AG20443 (cell line): ENCODE results near the gene KRTAP5-2.
A peak's percentile ranks its signal among the peaks of the same experiment; 100 is the strongest.
"Not testable (repeated sequence)": the region's sequence is repeated elsewhere in the genome, so short reads cannot be mapped to it uniquely, and the experiment has no call there.

Experiments
- DNase-seq: peaks from one replicate; pipeline ENCODE4 v3.0.0; 2012; ENCODE audit warnings: low spot score, mixed read lengths

KRTAP5-2 gene

DNA sequence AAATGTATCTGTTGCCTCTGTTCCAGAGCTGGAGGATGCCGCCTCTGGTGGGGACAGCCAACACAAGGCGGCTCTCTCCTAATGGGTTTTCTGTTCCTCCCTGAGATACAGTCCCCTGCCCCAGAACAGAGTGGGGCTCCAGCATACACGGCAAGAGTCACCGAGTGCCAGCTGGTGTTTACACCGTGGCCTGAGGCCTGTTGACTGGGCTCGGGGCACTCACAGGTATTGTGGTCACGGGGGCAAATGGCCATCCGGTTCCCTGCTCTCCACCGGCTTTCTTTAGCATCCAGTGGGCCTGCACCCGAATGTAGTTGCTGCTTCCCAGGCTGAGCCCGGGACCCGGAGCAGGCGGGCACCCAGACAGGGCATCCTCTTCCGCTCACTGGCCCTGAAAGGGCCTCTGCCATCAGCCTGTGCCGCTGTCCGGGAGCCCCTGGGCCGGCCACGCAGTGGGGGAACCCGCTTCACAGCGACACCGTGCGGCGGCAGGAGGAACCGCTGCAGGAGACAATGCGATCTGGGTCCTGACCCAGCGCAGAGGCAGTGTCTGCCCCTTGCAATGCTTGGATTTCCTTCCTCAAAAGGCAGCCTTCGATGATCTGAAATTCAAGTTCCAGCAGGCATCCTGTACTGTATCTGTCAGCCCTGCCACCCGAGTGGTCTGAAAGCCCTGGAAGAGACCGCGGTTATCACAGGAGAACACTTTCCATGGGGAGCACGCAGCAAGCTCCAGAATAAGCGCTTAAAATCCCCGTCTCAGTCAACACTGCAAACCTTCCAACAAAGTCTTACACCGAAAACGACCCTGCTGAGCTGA is 30.6 kb upstream of the KRTAP5-2 start:
- peak; percentile 91 for DNase-seq

DNA sequence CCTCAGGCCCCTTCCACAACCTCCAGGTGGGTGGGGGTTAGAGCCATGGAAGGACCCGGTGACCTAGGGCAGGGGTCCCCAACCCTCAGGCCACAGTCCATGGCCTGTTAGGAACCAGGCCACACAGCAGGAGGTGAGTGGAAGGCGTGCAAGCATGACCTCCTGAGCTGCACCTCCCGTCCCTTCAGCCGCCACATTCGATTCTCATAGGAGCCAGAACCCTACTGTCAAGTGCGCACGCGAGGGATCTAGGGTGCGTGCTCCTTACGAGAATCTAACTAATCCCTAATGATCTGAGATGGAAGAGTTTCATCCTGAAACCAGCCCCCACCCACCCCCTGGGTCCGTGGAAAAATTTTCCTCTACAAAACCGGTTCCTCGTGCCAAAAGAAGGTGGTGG is 27.4 kb upstream of the KRTAP5-2 start:
- DNase-seq: no peak

DNA sequence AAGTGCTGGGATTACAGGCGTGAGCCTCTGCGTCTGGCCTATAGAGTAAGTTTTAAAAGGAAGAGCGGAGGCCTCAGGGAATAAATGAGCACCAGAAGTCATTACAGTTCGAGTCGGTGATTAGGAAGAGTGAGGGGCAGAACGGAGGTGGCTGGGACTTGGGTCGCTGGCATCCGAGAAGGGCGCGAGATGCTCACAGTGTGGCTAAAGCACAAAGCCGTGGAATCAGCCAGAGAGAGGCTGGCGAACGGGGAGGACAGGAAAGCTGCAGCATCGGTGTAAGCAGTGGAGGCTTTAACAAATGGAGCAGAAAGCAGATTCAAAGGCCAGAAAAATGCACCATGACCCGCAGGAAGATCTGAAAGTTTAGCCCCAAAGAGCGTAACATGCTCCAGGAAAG is 26.5 kb upstream of the KRTAP5-2 start:
- DNase-seq: no peak

DNA sequence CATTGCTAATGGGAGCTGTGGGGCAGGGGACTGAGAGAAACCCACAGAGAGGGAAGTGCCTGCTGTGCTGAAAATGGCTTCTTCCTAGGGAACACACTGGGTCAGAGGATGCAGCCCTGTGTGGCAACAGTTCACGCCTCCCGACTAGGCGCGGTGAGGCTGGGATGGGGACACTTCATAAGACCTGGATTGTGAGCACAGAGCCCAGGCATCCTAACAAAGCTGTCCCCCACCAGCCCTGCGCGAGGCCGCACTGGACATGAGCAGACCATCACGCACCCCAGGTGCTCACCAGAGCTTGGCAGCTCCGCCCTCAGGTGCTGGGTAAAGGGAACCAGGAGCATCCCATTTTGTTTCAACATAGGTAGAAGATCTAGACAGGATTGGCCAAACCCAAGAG is 25.6 kb upstream of the KRTAP5-2 start:
- DNase-seq: no peak

DNA sequence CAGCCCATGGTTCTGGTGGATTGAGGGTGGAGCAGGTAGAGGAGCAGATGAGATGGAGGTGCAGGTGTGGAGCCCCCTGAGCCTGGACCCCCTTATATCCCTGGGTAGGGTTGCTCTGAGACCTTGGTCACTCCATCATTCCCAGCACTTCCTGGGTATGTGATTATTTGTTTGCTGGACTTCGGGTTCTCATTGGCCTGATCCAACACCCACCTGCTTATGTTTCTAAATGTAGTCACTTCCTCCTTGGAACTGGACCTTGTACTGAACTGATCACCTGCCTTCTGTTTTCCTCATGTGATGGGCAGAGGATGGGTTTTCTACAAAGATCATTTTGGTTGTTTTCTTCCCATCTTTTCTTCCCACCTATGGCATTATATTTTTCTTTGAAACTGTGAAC is 24.0 kb upstream of the KRTAP5-2 start, which contains the start of gene KRTAP5-4:
Gene KRTAP5-4 (minus strand): TSS at position 53 of the 400 bp plus-strand sequence. CDS start 45 bp downstream, at position 8.
- no peak for DNase-seq

DNA sequence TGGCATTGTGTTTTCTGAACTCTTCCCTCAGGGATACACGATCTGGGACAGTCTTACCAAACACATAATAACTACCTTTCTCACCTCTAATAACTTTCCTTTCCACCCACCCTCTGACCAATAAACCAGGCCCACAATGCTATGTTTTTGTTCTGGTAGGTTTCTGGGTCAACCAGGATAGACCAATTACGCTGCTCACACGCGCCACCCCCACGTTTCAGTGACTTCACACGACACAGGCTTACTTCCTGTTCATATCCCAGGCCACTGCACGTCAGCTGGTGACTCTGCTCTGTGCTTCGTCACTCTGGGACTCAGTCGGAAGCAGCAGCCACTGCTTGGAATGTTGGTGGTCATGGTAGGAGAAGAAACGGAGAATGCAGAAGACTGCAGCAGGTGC is 21.4 kb upstream of the KRTAP5-2 start:
- DNase-seq: no peak

DNA sequence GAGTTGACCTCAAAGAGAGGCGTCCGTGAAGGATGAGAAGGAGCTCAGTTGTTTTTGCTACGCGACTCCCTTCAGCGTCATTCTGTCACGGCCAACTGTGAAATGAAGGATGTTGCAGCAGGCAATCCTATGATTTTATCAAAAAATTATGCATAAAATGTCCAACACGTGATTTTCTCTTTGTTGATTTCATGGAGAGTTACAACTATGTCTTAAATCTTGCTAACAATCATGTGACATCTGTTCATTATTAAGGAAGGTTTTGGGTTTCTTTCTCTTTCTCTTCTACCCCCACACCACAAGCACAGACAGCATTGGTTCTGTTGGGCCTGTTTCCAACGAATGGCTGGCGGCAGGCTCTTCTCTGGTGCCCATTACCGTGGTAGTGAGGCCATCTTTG is 20.1 kb upstream of the KRTAP5-2 start:
- no peak for DNase-seq

DNA sequence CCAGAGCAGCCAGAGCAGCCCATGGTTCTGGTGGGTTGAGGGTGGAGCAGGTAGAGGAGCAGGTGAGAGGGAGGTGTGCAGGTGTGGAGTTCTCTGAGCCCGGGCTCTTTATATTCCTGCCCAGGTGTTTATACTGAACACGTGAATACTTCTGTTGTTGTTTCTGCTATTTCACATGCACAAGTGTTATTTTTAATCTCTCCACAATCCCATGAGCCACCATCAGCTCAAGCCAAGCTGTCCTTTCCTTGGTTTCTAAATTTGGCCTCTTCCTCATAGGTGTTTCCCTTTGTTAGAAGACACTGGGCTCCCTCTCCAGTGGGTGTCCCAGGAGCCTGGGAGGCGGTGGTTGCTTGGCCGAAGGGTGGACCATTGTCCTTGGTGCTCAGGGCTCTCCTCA is 10.3 kb upstream of the KRTAP5-2 start, which contains the start of gene KRTAP5-3:
Gene KRTAP5-3 (minus strand): TSS at position 101 of the 400 bp plus-strand sequence. CDS start 78 bp downstream, at position 23.
- DNase-seq: no peak

DNA sequence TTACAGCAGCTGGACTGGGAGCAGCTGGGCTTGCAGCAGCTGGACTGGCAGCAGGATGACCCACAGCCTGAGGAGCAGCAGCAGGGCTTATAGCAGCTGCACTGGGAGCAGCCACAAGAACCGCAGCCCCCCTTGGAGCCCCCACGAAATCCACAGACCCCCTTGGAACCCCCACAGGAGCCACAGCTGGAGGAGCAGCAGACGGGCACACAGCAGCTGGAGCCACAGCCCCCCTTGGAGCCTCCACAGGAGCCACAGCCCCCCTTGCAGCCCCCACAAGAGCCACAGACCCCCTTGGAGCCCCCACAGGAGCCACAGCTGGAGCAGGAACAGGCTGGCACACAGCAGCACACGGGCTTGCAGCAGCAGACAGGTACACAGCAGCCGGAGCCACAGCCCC is 9.8 kb upstream of the KRTAP5-2 start:
- DNase-seq: not testable (repeated sequence)

DNA sequence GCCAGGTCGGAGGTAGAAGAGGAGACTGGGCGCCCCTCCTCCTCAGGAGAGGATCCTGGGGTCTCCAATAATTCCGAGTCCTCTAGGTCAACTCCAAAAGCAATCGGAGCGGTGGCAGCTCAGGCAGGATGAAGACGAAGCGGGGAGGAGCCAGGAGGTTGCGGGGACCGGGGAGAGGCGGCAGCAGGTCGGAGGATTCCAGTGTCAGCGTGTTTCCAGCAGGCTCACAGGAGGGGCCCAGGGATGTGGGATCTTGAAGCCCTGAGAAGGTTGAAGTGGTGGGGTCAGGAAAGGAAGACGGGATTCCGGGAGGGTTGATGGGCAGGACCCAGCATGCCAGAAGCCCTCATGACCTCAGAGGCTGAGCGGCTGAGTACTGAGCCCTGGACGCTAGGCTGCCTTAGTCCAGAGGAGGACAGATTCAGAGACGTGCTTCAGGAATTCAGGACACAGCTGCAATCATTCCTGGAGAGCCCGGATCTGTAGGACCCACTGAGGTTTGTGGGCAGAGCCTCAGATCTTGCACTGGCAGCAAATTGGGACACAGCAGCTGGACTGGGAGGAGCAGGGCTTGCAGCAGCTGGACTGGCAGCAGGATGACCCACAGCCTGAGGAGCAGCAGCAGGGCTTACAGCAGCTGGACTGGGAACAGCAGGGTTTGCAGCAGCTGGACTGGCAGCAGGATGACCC is 9.2 kb upstream of the KRTAP5-2 start:
- not testable (repeated sequence) for DNase-seq

DNA sequence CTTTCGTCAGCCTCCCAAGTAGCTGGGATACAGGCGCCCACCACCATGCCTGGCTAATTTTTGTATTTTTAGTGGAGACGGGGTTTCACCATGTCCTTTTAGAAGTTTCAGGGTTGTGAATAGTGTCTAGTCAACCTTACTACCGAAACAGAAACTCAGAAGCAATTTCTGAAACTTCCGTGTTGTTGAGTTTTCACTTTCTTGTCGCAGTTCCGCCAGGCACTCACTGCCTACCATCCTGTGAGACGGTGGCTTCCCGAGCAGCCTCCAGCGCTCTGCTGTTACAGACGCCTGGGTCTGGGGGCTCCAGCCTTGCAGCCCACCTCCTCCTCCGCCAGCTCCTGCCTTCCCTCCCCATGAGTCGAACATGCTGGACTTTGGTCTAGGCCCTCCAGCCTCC is 7.8 kb upstream of the KRTAP5-2 start:
- not testable (repeated sequence) for DNase-seq

DNA sequence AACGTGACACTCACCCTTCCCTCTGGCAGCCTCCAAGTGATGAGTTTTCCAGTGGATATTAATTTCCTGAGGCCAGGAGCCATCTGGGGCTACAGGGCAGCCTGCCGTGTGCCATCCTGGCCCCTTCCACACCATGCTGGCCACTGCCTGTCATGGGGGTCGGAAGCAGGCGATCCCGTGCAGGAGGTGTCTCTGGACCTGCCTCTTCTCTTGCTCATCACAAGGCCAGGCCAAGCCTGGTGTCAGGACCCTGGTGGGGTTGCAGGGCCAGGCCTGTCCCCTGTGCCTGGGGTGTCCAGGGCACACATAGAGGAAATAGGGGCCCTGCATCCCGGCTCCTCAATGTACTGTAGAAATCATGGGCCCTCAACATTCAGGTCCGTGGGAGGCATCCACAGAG is 6.6 kb upstream of the KRTAP5-2 start:
- DNase-seq: no peak

DNA sequence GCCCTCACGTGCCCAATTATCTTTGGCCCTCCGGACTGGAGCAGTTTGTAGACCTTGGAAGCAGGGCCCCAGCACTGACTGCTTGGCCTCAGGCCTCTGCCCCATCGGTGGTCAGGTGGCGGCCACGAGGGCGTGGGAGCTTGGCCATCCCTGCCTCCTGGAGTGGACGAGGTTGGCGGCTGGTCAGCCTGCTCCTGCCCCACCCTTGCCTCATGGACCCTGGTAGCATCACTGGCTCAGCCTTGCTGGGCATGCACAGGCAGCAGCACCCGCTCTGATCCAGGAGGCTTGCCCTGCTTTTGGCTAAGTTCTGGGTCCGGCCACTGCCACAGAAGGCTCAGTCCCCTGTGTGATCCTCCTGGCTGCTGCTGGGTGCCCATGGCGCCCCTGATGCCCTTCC is 6.1 kb upstream of the KRTAP5-2 start:
- DNase-seq: no peak

DNA sequence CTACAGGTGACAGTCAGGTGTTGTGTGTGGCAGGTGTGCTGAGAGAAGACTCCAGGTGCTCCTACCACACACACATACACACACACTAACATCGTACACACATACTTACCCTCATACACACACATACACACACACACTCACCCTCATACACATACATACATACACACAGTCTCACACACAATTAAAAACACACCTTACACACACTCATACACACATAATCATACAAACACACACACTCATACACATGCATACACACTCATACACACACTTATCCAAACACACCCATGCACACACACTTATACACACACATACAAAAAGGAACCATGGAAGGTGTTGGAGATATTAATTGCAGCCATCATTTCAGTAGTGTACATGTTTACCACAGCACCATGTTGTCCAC is 5.5 kb upstream of the KRTAP5-2 start:
- DNase-seq: no peak

DNA sequence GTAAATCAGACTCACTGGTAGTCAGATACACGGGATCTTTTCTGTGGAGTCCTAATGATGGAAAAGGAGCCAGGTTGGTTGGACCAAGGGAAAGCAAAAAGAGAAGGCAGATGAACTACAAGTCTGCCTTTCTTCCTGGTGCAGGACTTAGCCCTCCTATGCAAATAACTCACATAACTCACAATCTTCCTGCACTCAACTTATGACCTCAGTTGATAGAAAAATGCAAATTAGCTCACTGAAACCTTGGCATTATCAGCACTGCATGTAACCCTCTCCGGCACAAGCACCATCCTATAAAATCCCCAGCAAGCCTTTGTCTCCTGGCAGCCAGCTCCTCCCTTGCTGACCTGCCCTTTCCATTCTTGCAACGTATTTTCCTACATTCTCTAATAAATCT is 3.6 kb upstream of the KRTAP5-2 start:
- not testable (repeated sequence) for DNase-seq

DNA sequence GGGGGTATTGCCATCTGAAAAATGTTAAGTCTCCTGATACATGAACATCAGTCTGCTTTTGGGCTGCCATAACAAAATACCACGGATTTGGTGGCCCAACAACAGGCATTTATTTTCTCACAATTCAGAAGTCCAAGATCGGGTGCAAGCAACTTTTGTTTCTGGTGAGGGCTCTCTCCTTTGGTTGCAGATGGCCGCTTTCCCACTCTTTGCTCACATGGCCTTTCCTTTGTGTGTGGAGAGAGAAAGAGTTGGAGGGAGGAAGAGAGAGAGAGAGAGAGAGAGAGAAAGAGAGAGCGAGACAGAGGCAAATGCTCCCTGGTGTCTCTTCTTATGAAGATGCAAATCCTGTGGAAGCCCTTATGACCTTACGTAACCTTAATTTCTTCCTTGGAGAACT is 2.5 kb upstream of the KRTAP5-2 start:
- no peak for DNase-seq

DNA sequence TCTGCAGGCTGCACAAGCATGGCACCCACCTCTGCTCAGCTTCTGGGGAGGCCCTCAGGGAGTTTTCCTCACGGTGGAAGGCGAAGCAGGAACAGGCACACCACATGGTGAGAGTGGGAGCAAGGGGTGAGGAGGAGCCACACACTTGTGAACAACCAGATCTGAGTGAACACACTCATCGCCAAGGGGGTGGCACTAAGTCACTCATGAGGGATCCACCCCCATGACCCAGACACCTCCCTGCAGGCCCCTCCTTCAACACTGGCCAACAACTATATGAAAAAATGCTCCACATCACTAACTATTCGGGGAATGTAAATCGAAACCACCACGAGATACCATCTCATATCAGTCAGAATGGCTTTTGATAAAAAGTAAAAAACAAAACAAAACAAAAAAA is 722 bp upstream of the KRTAP5-2 start:
- DNase-seq: no peak

DNA sequence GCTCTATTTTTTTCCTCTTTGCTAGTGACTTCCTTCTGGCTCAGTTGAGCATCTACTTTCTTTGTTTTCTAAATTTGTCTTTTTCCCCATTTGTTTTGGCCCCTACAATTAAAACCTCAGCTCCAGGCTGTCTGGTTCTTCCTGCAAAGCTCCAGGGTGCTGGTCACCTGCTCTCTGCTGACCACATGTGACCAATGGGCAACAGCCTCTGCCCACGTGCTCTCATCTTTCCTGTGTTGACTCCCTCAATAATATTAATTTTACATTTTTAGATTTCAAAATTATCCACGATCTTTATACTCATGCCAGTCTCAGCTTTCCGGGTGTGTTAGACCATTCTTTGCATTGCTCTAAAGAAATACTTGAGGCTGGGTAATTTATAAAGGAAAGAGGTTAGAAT is 312 bp upstream of the KRTAP5-2 start:
- not testable (repeated sequence) for DNase-seq

DNA sequence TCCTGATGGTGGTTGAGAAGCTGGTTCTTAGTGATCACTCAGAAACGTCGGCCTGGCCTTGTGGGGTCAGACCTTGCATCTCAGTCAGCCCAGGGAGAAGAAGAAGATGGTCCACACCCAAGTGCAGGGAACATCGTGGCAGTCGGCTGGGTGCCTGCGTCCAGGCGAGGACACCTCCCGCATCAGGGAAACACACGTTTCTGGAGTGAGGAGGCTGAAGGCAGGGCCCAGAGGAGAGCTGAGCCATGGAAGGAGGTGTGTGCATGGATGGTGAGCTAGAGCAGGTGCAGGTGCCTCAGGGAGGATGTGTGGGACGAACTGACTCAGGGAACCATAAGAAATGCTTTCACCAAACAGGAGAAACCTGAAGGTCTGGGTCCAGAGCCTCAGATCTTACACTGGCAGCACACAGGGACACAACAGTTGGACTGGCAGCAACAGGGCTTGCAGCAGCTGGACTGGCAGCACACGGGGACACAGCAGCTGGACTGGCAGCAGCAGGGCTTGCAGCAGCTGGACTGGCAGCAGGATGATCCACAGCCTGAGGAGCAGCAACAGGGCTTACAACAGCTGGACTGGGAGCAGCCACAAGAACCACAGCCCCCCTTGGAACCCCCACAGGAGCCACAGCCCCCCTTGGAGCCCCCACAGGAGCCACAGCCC is 632 bp downstream of the KRTAP5-2 start:
- no peak for DNase-seq

DNA sequence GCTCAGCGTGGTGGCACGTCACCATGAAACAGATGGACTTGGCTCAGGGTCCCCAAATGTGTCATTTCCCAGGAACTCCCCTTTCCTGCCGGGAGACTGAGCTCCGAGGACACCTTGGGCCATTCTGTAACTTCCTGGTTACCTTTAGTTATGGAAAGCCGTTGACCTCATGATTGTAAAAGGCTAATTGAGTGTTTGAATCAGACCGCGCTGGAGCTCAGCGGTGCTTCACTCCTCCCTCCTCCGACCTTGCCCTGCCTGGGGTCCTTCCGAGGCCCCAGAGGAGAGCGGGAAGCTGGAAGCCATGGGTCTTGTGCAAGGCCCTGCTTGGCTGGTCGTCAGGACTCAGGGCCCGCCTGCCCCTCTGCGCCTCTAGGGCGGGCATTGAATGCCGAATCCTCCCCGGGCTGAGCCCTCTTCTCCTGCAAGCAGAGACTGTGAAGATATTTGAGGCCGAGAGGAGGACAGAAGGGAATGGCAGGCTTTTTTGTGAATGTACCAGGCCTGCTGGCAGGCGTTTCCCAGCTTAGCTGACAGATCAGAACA is 1.4 kb downstream of the KRTAP5-2 start:
- DNase-seq: not testable (repeated sequence)

DNA sequence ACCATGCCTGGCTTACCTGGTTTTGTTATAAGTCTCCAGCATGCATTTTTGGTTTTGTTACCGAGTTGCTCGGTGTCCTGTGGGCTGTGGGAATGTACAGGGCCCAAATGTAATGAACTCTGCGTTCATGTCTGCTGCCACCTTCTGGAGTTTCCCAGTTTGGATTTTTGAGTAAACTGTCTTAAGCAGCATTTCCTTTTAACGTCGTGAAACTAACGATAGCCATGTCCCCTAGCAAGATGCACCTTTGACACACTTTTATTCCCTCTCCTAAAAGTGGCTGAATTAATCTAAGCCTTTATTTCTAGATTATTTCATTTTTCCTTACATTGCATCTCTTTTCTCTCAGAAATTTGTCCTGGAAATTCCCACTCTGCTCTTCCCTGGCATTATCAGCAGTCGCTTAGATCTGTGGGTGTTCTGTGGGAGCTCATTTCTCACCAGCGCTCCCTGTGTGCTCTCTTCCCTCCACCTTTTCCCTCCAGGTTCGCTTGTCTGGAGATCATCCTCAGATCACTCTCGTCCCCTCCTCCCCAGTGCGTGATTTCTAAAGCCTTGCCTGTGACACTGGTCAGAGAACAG is 2.0 kb downstream of the KRTAP5-2 start:
- DNase-seq: not testable (repeated sequence)

DNA sequence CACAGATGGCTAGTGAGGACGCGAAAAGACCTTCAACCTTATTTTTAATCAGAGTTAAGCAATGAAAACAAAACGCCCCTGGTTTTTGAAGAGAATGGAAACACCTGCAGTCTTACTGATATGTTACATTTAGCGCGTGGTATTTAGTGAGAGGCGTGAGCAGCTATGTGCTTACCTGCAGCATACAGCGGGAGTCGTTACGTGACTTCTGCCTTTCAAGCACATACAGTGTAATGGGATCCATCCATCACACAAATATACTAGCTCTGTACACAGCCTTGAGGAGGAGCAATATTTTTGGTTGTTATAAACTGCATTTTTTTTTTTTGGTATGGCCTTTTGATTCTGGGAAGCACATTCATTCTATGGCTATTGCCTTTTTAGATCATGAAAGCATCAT is 5.5 kb downstream of the KRTAP5-2 start:
- no peak for DNase-seq
